Hindlimb muscle (tissue), 1 donor: ENCODE results near the gene DDR2. TPM values are rescaled to one million over a fixed set of nuclear protein-coding genes. Genes with fewer than 3 reads are reported as not detected.
"Not testable (repeated sequence)": the region's sequence is repeated elsewhere in the genome, so short reads cannot be mapped to it uniquely, and the experiment has no call there.

Experiments used
- DNase-seq: peaks from one replicate; pipeline ENCODE4 v3.0.0-alpha.2; 2013
- polyA plus RNA-seq: library from polyadenylated mRNA; unstranded; fragments of 120-200 nt; gene quantifications from one replicate; pipeline ENCODE4 v1.2.1, GENCODE V29; 2013; ENCODE audit not compliant: insufficient read length

Gene DDR2
- 34.6 TPM for polyA plus RNA-seq

DNA sequence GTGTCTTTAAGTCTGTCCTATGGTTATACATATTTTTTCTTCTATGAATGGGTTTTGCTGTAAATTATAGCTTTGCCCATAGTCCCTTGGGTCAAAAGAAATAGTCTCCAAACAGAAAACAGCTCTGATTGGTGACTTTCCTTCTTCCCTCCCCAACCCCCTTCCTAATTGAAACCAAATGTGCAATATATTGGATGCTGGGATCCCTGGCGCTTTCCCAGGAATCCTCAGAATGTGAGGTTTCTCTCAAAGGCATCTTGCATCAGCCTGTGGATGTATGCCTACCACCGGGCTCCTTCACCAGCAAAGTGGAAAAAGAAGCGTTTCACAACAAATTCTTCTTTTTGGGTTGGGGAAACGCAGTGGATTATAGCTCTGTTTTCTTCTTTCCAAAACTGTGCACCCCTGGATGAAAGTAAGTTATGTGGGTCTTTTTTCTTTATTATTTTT is at the start of gene DDR2:
Gene DDR2, plus strand, starts transcription at position 248 of the 450 bp plus-strand sequence. CDS start 86,600 bp downstream, outside the sequence.
- peak; percentile 89 for DNase-seq

DNA sequence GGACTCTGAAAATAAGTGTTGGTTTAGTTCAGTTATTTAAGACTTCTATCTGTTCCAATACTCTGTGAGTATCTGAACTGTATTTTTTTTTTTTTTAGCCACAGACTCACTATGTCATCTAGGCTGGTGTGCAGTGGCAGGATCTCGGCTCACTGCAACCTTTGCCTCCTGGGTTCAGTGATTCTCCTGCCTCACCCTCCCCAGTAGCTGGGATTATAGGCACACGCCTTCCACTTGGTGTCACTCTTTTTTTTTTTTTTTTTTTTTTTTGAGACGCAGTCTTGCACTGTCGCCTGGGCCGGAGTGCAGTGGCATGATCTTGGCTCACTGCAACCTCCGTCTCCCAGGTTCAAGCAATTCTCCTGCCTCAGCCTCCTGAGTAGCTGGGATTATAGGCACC is 49.4 kb upstream of the DDR2 start:
- DNase-seq, result not testable (repeated sequence)

DNA sequence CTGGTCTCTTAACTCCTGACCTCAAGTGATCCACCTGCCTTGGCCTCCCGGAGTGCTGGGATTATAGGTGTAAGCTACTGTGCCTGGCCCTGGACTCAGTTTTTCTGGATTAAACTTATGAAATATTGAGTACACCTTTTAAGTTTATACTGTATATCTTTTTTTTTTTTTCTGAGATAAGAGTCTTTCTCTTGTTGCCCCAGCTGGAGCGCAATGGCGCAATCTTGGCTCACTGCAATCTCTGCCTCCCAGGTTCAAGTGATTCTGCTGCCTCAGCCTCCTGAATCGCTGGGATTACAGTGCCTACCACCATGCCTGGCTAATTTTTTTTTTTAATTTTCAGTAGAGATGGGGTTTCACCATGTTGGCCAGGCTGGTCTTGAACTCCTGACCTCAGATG is 47.2 kb upstream of the DDR2 start:
- DNase-seq, result not testable (repeated sequence)

DNA sequence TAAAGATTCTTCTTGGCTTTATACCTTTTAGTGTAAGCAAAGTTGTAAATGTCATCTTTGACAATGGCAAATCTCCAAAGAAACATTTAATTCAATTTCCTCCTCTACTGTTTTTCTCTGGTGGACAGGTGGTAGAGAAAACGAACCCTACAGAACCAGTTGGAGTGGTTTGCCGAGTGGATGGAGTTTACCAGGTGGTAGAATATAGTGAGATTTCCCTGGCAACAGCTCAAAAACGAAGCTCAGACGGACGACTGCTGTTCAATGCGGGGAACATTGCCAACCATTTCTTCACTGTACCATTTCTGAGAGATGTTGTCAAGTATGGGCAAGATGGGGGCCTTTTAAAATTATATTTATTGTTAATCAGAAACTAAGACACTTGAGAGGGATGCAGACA is 44.9 kb upstream of the DDR2 start:
- DNase-seq, result no peak

DNA sequence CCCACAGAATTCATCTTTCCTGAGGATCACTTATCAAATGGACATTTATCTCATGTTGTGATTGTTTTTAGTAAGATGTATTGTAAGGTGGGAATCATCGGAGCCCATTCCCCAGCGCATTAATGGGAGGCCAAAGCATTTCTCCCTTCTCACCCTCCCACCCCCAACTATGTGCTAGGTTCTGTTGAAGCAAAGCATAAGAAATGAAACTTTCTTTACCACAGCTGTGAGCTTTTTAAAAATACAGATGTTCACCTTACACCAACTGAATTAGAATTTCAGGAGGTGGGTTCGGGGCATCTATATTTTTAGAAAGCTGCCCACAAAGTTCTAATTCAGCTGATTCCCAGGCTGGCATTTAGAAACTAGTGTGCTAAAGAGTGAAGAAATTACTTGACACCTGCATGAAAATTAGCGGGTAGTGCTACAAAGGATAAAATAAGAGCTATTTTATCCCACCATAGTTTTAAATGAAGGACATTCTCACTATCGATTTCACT is 44.5 kb upstream of the DDR2 start:
- DNase-seq, result no peak

DNA sequence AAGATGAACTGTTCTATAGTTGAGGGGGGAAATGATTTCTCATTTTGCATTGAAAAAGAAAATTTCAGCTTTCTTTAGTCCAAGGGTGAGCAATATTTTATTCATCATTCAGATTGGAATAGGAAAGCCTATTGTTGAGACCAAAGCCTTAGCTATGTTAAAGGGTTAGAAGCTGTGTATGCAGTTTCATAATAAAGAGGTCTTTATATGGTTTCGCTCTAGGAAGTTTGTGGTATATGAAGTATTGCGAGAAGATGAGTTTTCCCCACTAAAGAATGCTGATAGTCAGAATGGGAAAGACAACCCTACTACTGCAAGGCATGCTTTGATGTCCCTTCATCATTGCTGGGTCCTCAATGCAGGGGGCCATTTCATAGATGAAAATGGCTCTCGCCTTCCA is 42.2 kb upstream of the DDR2 start:
- DNase-seq, result no peak

DNA sequence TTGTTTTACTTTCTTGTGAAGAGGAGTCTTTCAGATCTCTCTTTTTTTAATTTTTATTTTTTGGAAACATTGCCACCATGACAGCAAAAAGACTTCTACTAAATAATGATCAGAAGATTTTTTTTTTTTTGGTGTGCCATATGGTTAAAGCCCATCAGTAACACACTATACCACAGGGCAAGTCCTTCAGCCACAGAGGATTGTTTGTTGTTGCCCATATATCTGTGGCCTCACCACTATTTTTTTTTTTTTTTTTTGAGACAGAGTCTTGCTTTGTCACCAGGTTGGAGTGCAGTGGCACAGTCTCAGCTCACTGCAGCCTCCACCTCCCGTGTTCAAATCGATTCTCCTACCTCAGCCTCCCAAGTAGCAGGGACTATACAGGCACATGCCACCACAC is 41.6 kb upstream of the DDR2 start:
- no peak for DNase-seq

DNA sequence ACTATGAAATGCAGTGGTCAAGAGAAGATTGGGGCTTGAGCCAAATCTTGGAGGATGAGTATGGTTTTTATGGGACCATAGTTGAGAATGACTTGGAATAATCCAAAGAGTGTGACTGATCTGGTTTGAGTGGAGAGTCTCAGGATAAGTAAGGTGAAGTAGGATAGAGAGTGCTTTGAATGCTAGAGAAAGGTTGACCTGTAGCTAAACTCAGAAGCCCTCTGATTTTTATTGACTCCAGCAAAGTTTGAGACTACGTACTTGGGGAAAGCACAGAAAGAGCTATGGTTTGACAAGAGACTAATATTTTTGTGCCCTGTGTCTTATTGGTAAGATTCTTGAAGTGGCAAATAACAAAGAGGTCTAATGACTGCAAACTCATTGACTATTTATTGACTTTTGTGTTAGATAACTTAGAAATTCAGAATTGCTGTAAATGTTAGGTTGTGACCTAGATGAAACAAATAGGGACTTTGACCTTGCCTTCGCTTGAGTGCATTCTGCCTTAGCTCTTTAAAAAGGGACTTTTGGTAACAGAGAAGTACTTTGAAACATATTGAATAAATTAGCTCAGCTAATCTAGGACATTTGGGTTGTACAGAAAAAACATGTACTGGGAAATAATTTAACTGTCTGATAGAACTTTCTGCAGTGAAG is 35.6 kb upstream of the DDR2 start:
- no peak for DNase-seq

DNA sequence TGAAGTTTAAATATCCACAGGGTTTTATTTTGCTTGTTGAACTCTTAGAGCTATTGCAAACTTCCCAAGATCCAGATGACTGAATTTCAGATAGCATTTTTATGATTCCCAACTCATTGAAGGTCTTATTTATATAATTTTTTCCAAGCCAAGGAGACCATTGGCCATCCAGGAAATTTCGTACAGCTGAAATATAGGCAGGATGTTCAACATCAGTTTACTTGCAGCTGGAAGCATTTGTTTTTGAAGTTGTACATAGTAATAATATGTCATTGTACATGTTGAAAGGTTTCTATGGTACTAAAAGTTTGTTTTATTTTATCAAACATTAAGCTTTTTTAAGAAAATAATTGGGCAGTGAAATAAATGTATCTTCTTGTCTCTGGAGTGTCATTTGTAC is 32.8 kb upstream of the DDR2 start:
- peak; percentile 44 for DNase-seq

DNA sequence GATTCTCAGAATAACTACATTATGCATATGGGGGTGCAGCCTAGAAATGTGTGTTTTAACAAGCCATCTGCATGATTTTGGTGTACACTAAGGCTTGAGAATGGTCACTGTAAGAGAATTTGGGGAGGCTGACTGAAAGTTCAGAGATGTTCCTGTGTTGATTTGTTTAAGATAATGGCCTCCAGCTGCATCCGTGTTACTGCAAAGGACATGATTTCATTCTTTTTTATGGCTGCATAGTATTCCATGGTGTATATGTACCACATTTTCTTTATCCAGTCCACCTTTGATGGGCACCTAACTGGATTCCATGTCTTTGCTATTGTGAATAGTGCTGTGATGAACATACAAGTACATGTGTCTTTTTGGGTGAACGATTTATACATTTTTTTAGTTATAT is 29.1 kb upstream of the DDR2 start:
- DNase-seq, result not testable (repeated sequence)

DNA sequence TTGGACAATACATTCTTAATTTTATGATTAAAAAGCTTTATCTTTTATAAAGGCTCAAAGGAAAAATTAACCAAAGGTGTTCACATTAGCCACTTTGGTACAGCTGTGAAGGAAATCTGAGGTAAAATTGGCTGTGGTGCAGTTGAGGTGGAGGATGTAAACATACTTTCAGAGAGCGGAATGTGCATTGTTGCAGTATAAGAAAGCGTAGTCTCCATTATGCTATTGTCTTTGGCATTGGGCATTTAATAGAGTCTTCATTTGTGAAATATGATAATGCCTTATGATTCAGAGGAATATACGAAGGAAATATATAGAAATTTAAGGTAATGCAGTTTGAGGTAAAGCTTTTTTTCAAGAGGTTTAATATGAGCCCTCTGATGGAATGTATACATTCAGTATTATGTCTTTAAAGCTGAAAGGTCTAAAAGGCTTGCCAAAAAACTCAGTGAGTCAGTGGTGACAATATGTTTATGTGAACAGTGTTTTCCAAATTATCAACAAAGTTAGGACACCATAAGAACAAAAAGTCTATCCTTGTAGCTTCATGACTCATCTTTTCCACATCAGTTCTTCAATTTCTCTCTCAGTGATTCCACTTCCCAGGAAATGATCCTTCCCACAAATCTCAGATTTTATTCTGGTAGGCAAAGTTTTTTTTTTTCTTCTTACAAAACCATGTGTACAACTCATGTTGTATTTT is 26.9 kb upstream of the DDR2 start:
- DNase-seq, result peak; percentile 29

DNA sequence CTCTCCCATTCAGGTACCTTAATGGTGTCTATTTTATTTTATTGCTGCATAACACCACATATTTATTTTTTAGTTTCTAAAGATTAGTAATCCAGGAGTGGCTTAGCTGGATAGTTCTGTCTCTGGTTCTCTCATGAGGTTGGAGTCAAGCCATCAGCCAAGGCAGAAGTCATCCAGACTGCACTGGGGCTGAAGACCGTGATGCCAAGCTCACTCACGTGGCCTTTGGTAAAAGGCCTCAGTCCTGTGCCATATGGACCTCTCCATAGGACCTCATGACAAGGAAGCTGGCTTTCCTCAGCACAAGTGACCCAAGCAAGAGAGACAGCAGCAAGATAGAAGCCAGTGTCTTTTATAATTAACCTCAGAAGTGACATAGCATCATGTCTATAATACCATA is 23.0 kb upstream of the DDR2 start:
- no peak for DNase-seq

DNA sequence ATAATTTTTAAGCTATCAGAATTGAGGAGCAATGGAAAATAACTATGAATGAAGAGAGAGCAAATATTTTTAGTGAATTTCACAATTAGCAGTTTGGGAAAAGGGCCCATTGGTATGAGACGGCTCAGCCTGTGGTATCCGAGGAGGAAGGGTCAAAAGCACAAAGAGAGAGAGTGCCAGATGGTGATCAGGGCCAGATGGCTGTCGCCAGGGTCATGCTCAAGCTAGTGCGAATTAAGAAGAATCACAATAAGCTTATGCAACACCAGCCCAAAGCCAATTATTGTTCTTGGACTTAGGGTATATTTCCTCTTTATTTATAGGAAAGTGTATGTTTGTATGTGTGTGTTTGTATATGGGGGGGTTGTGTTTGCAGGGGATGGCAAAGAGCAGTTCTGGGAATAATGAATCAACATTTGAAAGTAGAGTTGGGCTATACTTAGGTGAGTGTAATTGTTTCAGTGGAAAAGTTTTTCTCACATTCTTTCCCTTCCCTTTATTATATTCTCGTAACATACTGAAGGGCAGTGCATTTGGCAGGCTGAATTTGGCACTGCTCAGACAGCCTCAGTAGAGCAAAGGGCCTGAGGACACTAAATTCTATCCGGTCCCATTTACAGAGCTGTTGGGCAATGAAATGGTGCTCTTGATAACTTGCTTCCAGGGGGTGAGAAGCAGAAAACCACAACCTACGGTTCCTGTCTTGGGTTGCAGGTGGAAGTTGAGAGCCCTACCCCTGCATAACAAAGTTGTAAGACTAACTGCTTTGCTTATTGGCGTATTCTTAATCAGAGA is 19.5 kb upstream of the DDR2 start:
- DNase-seq, result no peak

DNA sequence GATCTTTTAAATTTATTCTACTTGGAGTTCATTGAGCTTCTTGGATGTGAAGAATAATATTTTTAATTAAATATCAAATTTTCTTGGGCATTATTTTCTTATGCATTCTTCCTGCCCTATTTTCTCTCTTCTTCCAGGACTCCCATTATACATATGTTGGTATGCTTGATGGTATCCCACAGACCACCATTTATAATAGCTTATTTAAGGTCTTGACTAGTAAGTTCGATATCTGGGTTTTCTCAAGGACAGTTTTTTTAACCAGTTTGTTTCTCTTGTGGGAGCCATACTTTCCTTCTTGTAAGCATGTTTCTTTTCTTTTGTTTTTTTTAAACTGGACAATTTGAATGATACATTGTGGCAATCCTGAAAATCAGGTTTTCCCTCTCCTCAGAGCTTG is 15.4 kb upstream of the DDR2 start:
- no peak for DNase-seq

DNA sequence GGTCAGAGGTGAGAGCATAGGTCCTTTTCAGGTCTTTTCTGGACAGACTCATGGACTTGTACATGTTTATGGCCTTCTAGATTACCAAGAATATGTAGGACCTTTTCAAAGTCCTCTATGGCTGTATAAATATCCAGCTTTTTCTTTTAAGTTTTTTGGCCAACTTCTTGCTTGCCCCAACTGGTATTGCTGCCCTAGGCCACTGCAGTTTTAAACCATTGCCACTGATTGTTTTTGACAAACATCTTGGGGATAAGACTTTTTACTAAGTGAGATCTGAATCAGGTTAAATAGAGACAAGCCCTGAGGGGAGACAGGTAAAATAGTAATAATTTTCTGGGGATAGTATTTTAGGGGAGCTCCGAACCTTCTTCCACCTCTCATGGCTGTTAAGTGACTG is 14.8 kb upstream of the DDR2 start:
- DNase-seq, result no peak

DNA sequence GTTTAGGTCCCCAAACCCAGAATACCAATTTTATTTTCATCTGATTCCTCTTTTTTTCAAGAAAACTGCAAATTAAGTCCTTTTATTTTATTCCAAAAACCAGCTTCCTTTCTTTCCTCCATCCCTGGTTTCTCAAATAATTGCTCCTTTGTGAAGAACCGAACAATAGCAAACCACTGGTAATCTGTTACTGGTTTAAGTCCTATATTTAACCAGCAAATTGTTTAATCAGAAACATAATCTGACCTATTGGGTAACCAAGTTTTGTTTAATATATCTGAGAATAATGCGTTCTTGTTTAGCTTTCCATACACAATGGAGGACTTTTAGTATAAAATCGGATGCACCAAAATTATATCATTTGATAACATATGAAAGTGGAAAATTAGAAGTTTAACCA is 13.2 kb upstream of the DDR2 start:
- DNase-seq, result no peak

DNA sequence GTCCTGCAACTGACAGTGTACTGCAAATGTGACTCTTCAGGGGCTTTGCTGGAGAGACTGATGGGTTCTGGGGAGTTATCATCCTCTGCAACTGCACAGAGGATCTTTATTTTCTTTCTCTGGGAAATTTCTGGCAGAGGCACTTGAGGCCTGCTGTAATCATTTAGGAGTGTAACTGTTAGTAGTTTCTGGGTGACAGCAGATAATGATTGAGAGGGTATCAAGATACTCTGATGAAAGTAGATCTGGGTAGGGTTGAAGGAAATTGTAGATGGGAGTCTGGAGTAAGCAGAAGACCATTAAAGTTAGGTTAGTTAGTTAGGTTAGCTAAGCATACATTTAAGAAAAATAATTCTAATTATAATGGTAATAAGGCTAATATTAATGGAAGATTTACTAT is 11.0 kb upstream of the DDR2 start:
- no peak for DNase-seq

DNA sequence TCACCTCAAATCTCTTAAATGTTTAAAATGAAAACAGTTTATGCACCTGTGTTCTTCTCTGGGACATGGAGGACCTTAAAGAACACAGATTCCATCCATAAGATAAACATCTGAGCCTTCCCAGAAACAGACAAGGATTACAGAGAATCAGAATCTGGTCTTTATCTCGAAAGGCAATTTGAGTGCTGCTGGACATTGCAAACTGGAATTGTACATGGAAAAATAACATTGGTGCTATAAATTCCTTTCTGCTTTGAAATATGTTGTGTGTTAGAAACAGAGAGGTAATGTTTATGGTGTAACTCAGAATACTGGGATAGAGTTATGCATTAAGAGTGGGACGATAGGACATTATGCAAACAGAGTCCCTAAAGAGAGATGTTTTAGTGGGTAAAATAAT is 6.6 kb upstream of the DDR2 start:
- no peak for DNase-seq

DNA sequence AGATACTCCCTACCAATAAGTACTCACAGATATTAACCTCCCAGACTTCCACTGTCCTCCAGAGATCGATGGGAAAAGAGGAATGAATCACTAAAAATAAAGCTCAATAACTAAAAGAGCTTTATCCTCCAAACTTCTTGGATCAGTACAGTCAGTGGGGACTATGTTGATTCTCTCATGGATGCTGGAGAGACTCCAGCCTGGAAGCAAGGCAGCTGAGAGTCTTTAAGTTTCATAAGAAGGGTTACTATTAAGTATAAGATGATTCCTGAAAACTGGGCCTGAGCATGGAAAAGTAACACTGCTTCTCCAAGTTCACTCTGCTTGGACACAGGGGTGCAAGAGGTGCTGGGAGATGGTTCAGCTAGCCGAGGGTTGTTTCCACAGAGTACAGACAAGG is 6.2 kb upstream of the DDR2 start:
- peak; percentile 86 for DNase-seq

DNA sequence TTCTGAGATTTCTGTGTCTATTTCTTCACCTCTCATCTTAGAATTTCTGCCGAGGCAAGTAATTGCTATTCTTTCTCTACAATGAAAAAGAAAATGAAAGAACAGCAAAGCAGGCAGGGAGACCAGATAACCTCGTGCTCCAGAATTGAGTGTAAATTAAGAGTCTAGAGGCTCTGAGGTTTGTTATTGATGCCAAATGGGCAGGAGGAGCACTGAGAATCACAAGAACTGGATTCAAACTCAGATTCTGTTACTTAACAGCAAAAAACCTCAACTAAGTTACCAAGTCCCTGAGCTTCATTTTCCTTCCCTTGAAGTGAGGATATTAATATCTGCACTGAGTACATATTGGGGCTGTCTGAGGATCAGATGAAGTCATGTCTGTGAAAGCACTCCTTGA is 5.5 kb upstream of the DDR2 start:
- no peak for DNase-seq

DNA sequence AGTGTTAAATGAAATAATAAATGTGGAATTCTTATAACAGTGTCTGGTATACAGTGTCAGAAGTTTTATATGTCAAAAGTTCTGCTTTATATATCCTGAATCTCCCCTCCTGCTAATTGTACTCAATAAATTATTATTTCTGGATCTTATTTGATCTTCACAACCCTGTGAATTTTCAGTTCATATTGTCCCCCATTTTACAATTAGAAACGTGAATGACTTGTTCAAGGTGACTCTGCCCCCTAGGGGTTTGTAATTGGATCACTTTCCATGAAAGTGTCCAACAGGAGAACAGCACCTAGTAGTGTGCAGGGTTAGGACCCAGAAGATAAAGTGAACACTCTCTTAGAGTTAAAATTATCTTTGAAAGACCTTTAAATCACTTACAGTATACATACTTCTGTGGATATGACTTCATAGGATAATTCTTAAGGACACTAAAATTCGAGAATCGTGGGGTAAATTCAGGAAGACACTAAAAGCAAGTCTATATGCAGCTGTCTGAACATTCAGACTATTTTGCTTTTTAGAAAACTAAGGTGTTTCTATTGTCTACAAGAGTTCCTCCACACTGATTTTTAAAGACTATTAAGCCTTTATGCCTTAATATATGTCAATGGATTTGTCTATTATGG is 4.5 kb upstream of the DDR2 start:
- no peak for DNase-seq

DNA sequence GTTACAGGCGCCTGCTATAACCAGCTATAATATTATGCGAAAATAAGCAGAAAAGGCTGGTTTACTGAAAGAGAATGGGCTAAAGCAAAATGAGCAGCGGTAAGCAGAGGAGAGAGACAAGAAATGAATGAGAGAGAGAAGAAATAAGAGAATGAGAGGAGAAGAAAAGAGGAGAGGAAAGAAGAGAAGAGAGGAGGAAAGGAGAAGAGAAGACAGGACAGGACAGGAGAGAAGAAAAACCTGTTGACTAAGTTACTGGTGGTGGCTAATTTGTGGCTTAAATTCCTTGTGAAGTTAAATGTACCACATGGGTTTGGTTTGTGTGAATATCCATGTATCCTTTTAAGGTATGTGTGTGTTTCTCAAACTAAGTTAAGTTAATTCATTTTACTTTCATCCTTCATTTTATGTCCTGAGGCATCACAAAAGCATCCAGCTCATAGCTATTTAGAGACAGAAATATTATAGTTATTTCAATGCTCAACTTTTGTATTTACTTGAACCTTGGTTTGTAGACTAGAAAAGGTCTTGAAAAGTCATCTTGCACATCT is 3.1 kb upstream of the DDR2 start:
- DNase-seq, result no peak

DNA sequence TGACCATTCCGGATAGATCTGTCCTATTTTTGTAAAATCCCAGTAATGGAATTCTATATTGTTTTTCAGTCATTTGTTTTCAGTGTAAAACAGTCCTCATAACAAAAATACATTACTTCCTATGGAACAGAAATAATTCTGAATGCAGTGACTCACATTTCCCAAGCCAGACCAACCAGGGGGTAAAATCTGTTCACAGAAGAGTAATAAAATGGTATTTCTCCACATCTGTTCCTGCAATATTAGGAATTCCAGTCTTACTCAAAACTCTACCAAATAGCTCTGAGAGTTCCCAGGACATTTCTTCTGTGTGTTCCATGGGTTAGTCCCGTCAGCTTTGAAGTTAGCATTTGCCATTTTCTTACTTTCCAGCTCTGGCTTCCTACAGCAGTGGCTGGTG is 2.6 kb upstream of the DDR2 start:
- DNase-seq, result no peak
